ENCODE data around the gene KLHDC10.
"Not testable (repeated sequence)": the region's sequence is repeated elsewhere in the genome, so short reads cannot be mapped to it uniquely, and the experiment has no call there.

GRCh38 chr7:130064580-130064926, 5.8 kb upstream of the KLHDC10 start:
- not testable (repeated sequence) for TF ChIP-seq POLR2A (IDR thresholded peaks at IDR 0.05; ENCODE audit: low read length); RFX5 (IDR thresholded peaks at IDR 0.05); MAFK (IDR thresholded peaks at IDR 0.05; ENCODE audit: partially characterized antibody); REST (IDR thresholded peaks at IDR 0.05); FOSL2 (IDR thresholded peaks at IDR 0.05); FOSL2 (CRISPR knock-in tag; IDR thresholded peaks at IDR 0.05); MAX (IDR thresholded peaks at IDR 0.05); USF2 (IDR thresholded peaks at IDR 0.05); EHMT2 (IDR thresholded peaks at IDR 0.05; ENCODE audit: low read depth); ZSCAN20 (CRISPR knock-in tag; IDR thresholded peaks at IDR 0.05)
- TF ChIP-seq, protein P1, sequence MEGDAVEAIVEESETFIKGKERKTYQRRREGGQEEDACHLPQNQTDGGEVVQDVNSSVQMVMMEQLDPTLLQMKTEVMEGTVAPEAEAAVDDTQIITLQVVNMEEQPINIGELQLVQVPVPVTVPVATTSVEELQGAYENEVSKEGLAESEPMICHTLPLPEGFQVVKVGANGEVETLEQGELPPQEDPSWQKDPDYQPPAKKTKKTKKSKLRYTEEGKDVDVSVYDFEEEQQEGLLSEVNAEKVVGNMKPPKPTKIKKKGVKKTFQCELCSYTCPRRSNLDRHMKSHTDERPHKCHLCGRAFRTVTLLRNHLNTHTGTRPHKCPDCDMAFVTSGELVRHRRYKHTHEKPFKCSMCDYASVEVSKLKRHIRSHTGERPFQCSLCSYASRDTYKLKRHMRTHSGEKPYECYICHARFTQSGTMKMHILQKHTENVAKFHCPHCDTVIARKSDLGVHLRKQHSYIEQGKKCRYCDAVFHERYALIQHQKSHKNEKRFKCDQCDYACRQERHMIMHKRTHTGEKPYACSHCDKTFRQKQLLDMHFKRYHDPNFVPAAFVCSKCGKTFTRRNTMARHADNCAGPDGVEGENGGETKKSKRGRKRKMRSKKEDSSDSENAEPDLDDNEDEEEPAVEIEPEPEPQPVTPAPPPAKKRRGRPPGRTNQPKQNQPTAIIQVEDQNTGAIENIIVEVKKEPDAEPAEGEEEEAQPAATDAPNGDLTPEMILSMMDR (IDR thresholded peaks at IDR 0.05), result not testable (repeated sequence)

Data from A549 (cell line).